Epithelial cell of esophagus (primary cell): ENCODE data around the gene GATA2.

Experiments used
- DNase-seq: peaks from one replicate; pipeline ENCODE4 v3.0.0; 2010; ENCODE audit warnings: low read depth
- H3K4me3 ChIP-seq: 2 replicates; pipeline ENCODE4 v1.5.1; 2011; ENCODE audit warnings: mild to moderate bottlenecking, low read length, control low read depth
- CTCF ChIP-seq: IDR thresholded peaks from 2 replicates; pipeline ENCODE4 v1.5.1; 2011; ENCODE audit warnings: low read depth, mild to moderate bottlenecking, low read length, control low read depth, inconsistent platforms; ENCODE audit not compliant: insufficient read depth; ENCODE audit errors: missing control alignments

The GATA2 gene

GRCh38 chr3:128492671-128493569 lies at the start of gene GATA2:
Gene GATA2, minus strand, starts transcription at chr3:128493201. Its CDS starts 6,170 bp downstream, at chr3:128487031.
- TF ChIP-seq CTCF, result no peak
- H3K4me3 ChIP-seq, result no peak within 1 kb of the TSS

GRCh38 chr3:128541246-128541645 lies 48.2 kb upstream of the GATA2 start:
- TF ChIP-seq CTCF, result no peak
- no peak overlapping the region for H3K4me3 ChIP-seq
- no peak for DNase-seq

More at GRCh38 chr3:128492671-128493569, at the start of gene GATA2:
- DNase-seq, result no peak

DNA sequence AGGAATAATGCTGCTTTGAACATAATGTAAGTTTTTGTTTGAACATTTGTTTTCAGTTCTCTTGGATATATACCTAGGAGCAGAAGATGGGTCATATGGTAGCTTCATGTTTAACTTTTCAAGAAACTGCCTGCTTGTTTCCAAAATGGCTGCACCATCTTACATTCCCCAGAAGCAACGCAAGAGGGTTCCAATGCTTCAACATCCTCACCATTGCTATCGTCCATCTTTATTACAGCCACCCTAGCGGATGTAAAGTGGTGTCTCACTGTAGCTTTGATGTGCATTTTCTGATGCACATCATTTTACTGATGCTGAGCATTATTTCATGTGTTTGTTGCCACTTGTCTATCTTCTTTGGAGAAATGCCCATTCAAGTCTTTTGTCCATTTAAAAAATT lies 46.4 kb upstream of the GATA2 start:
- no peak for DNase-seq
- H3K4me3 ChIP-seq, result no peak overlapping the region
- TF ChIP-seq CTCF, result no peak

DNA sequence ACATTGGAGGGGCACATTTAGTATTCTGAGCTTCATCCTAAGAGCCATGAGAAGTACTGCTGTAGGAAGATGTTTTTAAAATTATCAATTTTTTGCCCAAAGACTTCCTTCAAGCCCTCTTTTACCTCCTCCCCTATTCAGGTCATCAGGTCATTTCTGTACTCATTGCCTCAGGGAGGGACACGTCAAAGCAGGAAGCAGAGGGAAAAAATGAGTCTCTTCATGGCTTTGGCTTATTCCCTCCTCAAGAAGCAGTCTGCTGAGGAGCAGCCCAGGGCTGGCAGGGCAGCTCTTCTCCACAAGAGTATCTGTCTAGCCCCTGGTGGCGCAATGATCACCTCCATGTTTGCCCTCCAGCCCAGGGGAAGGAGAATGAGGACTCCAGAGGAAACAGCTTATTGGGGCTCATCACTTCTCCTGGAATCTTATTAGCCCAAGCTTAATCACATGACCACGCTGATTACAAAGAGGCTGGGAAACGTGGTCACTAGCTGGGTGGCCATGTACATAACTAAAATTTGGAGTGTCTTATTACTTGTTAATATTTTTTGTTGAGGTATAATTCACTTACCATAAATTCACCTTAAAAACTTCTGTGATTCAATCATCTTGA lies 44.2 kb upstream of the GATA2 start:
- no peak for TF ChIP-seq CTCF
- no peak overlapping the region for H3K4me3 ChIP-seq
- no peak for DNase-seq

GRCh38 chr3:128532012-128532983 lies 39.3 kb upstream of the GATA2 start:
- no peak for DNase-seq
- no peak overlapping the region for H3K4me3 ChIP-seq
- no peak for TF ChIP-seq CTCF

GRCh38 chr3:128524374-128525299 lies 31.6 kb upstream of the GATA2 start:
- no peak for DNase-seq
- TF ChIP-seq CTCF, result no peak
- no peak overlapping the region for H3K4me3 ChIP-seq
